Measurements from ENCODE around the gene CTDSP2. TPM values are rescaled to one million over a fixed set of nuclear protein-coding genes. Genes with fewer than 3 reads are reported as not detected.
"Not testable (repeated sequence)": the region's sequence is repeated elsewhere in the genome, so short reads cannot be mapped to it uniquely, and the experiment has no call there.

The CTDSP2 gene
- total RNA-seq, 3 donors from 2014 or later: 30.9 to 41.7 (median 35.3) TPM

DNA sequence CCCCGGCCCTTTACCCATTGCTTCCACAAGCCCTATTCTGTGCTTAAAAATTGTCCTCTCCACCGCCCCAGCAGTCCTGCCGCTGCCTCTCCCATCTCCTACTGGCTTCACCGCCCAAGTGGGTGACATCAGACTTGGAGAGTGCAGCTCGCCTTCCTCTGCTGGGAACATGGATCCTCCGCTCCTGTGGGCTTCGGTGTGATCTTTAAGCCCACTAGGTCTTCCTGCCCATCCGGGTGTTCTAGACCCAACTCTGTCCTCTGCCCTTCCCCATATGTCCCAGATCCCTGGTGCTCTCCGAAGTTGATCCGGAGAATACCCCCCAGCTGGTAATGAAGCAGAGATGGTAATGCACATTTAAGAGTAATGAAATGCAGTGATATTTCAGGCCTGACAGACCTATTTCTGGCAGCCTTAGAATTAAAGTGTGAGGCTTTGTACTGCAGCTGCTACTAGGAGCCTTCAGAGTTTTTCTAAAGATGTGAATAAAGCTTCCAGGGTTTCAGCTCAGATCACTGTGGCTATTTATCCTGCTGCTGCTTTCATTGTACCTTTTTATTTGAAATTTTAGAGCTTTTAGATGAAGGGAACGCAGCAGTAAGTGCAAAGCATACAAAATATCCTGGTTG lies 22.9 kb upstream of the CTDSP2 start:
- no peak overlapping the region for H3K4me3 Mint-ChIP-seq
- H3K9me3 Mint-ChIP-seq: no peaks in the 10 kb centered on the region
- no peak for ATAC-seq
- no peaks in the 10 kb centered on the region for H3K27me3 Mint-ChIP-seq (ENCODE audit: low read depth)
- no peaks in the 10 kb centered on the region for H3K36me3 Mint-ChIP-seq (ENCODE audit: insufficient read depth)
- peaks cover 3% of the 10 kb centered on the region for H3K4me1 Mint-ChIP-seq (ENCODE audit: low read depth)
- DNase-seq: no peak

DNA sequence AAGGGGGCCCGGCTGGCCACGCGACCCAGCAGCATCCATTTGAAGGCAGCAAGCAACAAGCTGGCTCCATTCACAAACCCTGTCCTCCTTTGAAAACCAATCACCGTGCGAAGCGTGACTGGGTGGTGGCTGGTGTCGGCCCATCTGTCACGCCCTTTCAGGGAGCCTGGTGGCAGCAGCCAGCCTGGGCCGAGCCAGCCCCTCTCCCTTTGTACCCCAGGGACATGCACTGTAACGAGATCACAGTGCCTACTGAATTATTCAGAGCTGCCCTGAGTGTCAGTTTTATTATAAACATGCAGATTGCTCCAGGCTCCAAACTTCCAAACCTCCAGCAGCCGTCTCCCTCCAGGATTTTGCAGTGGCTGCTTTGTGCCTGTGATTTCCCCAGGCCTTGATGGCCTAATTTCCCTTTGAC lies 22.3 kb upstream of the CTDSP2 start:
- ATAC-seq (no peak), DNase-seq (no peak)
- Mint-ChIP-seq H3K9me3 (no peaks in the 10 kb centered on the region), H3K36me3 (ENCODE audit: insufficient read depth) (no peaks in the 10 kb centered on the region), H3K27me3 (ENCODE audit: low read depth) (no peaks in the 10 kb centered on the region), H3K4me3 (no peak overlapping the region), H3K4me1 (ENCODE audit: low read depth) (peaks cover 3% of the 10 kb centered on the region)

- no peaks in the 10 kb centered on the region for H3K27me3 Mint-ChIP-seq (ENCODE audit: low read depth)
- no peaks in the 10 kb centered on the region for H3K9me3 Mint-ChIP-seq
- DNase-seq (no peak), ATAC-seq (no peak)
- H3K4me1 Mint-ChIP-seq (ENCODE audit: low read depth): peaks cover 3% of the 10 kb centered on the region
- no peak overlapping the region for H3K4me3 Mint-ChIP-seq
- H3K36me3 Mint-ChIP-seq (ENCODE audit: insufficient read depth): no peaks in the 10 kb centered on the region
Observed at GRCh38 chr12:57868221-57868620, 21.7 kb upstream of the CTDSP2 start.

DNA sequence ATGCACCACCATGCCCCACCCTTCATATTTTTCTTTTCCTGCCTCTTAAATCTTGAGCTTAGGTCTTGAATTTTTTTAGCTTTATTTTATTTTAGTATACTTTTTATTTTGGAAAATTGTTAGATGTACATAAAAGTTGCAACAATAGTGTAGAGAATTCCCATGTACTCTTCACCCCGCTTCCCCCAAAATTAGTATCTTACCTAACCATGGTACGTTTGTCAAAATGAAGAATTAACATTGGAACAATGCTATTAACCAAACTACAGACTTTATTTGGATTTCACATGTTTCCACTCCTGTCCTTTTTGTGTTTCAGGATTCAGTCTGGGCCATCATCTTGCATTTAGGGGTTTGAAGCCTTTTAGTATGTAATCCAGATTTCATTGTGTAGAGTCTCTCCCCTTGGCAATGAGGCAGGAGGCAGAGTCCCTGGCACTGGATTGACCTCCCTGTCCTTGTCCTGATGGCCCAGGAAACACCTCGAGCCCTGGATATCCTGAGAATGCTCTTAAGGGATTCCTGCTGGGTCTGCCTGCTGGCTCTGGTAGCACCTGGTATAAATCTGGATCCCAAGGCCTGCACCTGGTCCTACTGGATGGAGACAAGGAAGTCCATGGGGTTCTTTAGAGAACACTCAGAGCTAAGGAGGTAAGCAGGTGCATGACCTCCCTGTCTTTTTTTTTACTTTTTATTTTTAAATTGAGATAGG lies 19.9 kb upstream of the CTDSP2 start:
- no peak for DNase-seq
- Mint-ChIP-seq H3K27me3 (ENCODE audit: low read depth) (no peaks in the 10 kb centered on the region), H3K4me3 (peak overlapping the region; percentile 19), H3K4me1 (ENCODE audit: low read depth) (peaks cover 3% of the 10 kb centered on the region), H3K36me3 (ENCODE audit: insufficient read depth) (no peaks in the 10 kb centered on the region), H3K9me3 (no peaks in the 10 kb centered on the region)
- no peak for ATAC-seq

- Mint-ChIP-seq H3K4me3 (peak overlapping the region; percentile 81), H3K27me3 (ENCODE audit: low read depth) (peaks cover 2% of the 10 kb centered on the region), H3K4me1 (ENCODE audit: low read depth) (peaks cover 3% of the 10 kb centered on the region), H3K9me3 (no peaks in the 10 kb centered on the region), H3K36me3 (ENCODE audit: insufficient read depth) (no peaks in the 10 kb centered on the region)
- ATAC-seq (peak; percentile 96 to 97), DNase-seq (peak; percentile 61)
Observed at GRCh38 chr12:57865084-57865751, 18.7 kb upstream of the CTDSP2 start.

- Mint-ChIP-seq H3K4me3 (peak overlapping the region; percentile 49), H3K9me3 (no peaks in the 10 kb centered on the region), H3K36me3 (ENCODE audit: insufficient read depth) (no peaks in the 10 kb centered on the region), H3K27me3 (ENCODE audit: low read depth) (peaks cover 5% of the 10 kb centered on the region), H3K4me1 (ENCODE audit: low read depth) (peaks cover 3% of the 10 kb centered on the region)
- ATAC-seq: peak in 1 of 2 donors; percentile 4
- DNase-seq: no peak
Observed at GRCh38 chr12:57864442-57865083, 18.0 kb upstream of the CTDSP2 start.

DNA sequence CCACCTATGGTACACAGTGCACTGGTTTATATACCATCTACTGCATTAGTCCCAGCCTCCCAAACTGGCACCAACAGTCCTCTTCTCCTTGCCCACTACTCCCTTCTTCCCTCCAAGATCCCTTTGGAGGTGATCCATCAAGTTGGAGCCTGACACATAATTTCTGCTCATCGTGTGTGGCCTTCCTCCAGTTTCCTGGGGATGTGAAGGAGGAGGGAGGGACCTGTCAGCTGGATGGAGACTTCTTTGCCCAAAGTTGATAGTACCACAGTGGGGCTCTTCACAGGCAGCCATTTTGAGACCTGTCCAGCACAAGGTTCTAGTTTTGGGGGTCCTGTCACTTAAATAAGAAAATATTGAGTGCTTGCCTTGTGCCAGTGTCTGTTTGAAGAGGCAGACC lies 17.1 kb upstream of the CTDSP2 start:
- H3K27me3 Mint-ChIP-seq (ENCODE audit: low read depth): peaks cover 5% of the 10 kb centered on the region
- no peaks in the 10 kb centered on the region for H3K36me3 Mint-ChIP-seq (ENCODE audit: insufficient read depth)
- ATAC-seq (no peak), DNase-seq (no peak)
- H3K9me3 Mint-ChIP-seq: no peaks in the 10 kb centered on the region
- H3K4me3 Mint-ChIP-seq: no peak overlapping the region
- peaks cover 3% of the 10 kb centered on the region for H3K4me1 Mint-ChIP-seq (ENCODE audit: low read depth)

GRCh38 chr12:57861967-57862366 lies 15.4 kb upstream of the CTDSP2 start:
- Mint-ChIP-seq H3K36me3 (ENCODE audit: insufficient read depth) (no peaks in the 10 kb centered on the region), H3K4me1 (ENCODE audit: low read depth) (peaks cover 3% of the 10 kb centered on the region), H3K4me3 (no peak overlapping the region), H3K9me3 (no peaks in the 10 kb centered on the region), H3K27me3 (ENCODE audit: low read depth) (peaks cover 5% of the 10 kb centered on the region)
- DNase-seq (no peak), ATAC-seq (no peak)

GRCh38 chr12:57860883-57861282 lies 14.4 kb upstream of the CTDSP2 start:
- not testable (repeated sequence) for H3K4me1 Mint-ChIP-seq (ENCODE audit: low read depth); H3K27me3 Mint-ChIP-seq (ENCODE audit: low read depth); ATAC-seq

GRCh38 chr12:57859121-57859520 lies 12.6 kb upstream of the CTDSP2 start:
- peaks cover 11% of the 10 kb centered on the region for H3K27me3 Mint-ChIP-seq (ENCODE audit: low read depth)
- H3K4me1 Mint-ChIP-seq (ENCODE audit: low read depth): no peaks in the 10 kb centered on the region
- H3K4me3 Mint-ChIP-seq: no peak overlapping the region
- no peaks in the 10 kb centered on the region for H3K9me3 Mint-ChIP-seq
- H3K36me3 Mint-ChIP-seq (ENCODE audit: insufficient read depth): no peaks in the 10 kb centered on the region
- DNase-seq: no peak
- ATAC-seq: no peak

More at GRCh38 chr12:57860883-57861282, 14.4 kb upstream of the CTDSP2 start:
- H3K9me3 Mint-ChIP-seq; H3K36me3 Mint-ChIP-seq (ENCODE audit: insufficient read depth); H3K4me3 Mint-ChIP-seq; DNase-seq: not testable (repeated sequence)

GRCh38 chr12:57858123-57858522 lies 11.6 kb upstream of the CTDSP2 start:
- not testable (repeated sequence) for H3K4me1 Mint-ChIP-seq (ENCODE audit: low read depth); H3K9me3 Mint-ChIP-seq; DNase-seq; H3K4me3 Mint-ChIP-seq; H3K36me3 Mint-ChIP-seq (ENCODE audit: insufficient read depth); ATAC-seq
- H3K27me3 Mint-ChIP-seq (ENCODE audit: low read depth): peaks cover 11% of the 10 kb centered on the region

DNA sequence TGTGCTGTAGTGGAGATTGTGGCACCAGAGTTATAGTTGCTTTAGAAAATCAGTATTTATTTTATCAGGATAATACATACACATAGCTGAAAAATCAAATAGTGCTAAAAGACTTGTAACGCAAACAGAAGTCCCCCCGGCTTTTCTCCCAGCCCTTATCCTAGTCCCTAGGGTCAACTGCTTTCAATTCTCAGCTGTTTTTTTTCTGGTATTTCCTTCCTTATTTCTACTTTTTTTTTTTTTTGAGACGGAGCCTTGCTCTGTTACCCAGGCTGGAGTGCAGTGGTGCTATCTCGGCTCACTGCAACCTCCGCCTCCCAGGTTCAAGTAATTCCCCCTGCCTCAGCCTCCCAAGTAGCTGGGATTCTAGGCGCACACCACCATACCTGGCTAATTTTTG lies 8.4 kb upstream of the CTDSP2 start:
- Mint-ChIP-seq H3K9me3 (no peaks in the 10 kb centered on the region), H3K27me3 (ENCODE audit: low read depth) (peaks cover 19% of the 10 kb centered on the region), H3K4me3 (no peak overlapping the region), H3K36me3 (ENCODE audit: insufficient read depth) (no peaks in the 10 kb centered on the region), H3K4me1 (ENCODE audit: low read depth) (peaks cover 13% of the 10 kb centered on the region)
- DNase-seq (no peak), ATAC-seq (no peak)

DNA sequence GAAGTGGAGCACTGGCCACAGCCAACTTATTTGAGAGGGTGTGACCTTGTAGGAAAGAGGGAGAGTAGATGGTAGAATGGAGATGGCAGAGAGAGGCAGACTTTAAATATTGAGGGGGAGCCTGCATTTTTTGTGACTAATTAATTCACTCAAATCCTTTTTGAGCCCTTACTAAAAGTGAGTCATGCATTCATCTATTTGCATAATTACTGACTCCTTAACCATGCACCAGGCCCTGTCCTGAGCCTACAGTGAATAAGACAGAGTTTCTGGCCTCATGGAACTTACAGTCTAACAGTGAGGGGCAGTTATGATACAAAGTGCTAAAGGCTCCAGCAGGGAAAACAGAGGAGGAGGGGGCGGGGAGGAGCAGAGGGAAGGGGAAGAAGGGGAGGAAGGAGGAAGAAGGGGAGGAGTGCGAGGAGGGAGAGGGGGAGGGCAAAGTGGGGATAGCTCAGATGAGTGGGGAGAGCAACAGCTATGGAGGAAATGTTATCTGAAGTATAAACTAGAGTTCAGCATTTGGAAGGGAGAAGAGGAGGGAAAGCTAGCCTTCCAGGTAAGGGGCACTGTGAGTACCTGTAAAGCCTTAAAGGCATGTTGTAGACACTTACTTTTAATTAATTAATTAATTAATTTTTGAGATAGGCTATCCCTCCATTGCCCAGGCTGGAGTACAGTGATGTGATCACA lies 7.5 kb upstream of the CTDSP2 start:
- no peak overlapping the region for H3K4me3 Mint-ChIP-seq
- H3K36me3 Mint-ChIP-seq (ENCODE audit: insufficient read depth): no peaks in the 10 kb centered on the region
- peak; percentile 71 to 77 for ATAC-seq
- H3K4me1 Mint-ChIP-seq (ENCODE audit: low read depth): peaks cover 14% of the 10 kb centered on the region
- peaks cover 19% of the 10 kb centered on the region for H3K27me3 Mint-ChIP-seq (ENCODE audit: low read depth)
- H3K9me3 Mint-ChIP-seq: no peaks in the 10 kb centered on the region
- no peak for DNase-seq
